Measurements from ENCODE around the gene ATP7A.
A peak's percentile ranks its signal among the peaks of the same experiment; 100 is the strongest.
"Not testable (repeated sequence)": the region's sequence is repeated elsewhere in the genome, so short reads cannot be mapped to it uniquely, and the experiment has no call there.

ATP7A gene

DNA sequence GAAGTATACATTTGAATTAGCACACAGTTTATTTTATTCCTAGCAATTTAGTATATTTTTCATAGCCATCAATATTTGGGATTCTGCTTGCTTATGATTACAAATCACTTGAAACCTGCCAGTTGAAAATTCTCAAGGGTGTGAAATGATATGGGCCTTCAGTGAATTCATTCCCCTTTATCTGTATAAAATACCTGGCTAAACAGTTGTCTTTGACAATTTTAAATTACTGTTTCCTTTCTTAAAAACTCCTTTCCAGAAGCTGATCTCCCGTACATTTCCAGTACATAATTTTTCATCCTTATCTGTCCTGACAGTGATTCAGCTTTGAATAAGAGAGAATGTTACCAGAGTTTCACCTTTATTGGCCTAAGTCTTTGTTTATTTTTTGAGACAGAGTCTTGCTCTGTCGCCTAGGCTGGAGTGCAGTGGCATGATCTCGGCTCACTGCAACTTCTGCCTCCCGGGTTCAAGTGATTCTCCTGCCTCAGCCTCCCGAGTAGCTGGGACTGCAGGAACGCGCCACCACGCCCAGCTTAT lies 13.9 kb downstream of the ATP7A start:
- H3K27ac Mint-ChIP-seq, result no peak overlapping the region
- no peak overlapping the region for H3K4me3 Mint-ChIP-seq
- no peaks in the 10 kb centered on the region for H3K4me1 Mint-ChIP-seq
- peaks cover 2% of the 10 kb centered on the region for H3K36me3 Mint-ChIP-seq
- no peaks in the 10 kb centered on the region for H3K9me3 Mint-ChIP-seq
- ATAC-seq (ENCODE audit: low read depth) (no peak), DNase-seq (ENCODE audit: low spot score in 2 of 2) (no peak)
- no peaks in the 10 kb centered on the region for H3K27me3 Mint-ChIP-seq

- DNase-seq (ENCODE audit: low spot score in 2 of 2) (no peak), ATAC-seq (ENCODE audit: low read depth) (no peak)
- H3K9me3 Mint-ChIP-seq, result no peaks in the 10 kb centered on the region
- H3K27me3 Mint-ChIP-seq, result no peaks in the 10 kb centered on the region
- H3K4me1 Mint-ChIP-seq, result no peaks in the 10 kb centered on the region
- H3K36me3 Mint-ChIP-seq, result peaks cover 2% of the 10 kb centered on the region
- no peak overlapping the region for H3K4me3 Mint-ChIP-seq
- H3K27ac Mint-ChIP-seq, result no peak overlapping the region
Observed at GRCh38 chrX:77925764-77926163, 15.3 kb downstream of the ATP7A start.

GRCh38 chrX:77930581-77930980 lies 20.1 kb downstream of the ATP7A start:
- Mint-ChIP-seq H3K27me3 (no peaks in the 10 kb centered on the region), H3K9me3 (no peaks in the 10 kb centered on the region), H3K4me1 (no peaks in the 10 kb centered on the region), H3K4me3 (no peak overlapping the region), H3K36me3 (no peaks in the 10 kb centered on the region), H3K27ac (no peak overlapping the region)
- peak; percentile 42 for ATAC-seq (ENCODE audit: low read depth)
- no peak for DNase-seq (ENCODE audit: low spot score in 2 of 2)

GRCh38 chrX:77935886-77936285 lies 25.4 kb downstream of the ATP7A start:
- ATAC-seq (ENCODE audit: low read depth), result no peak

GRCh38 chrX:77936299-77936698 lies 25.8 kb downstream of the ATP7A start:
- no peak for ATAC-seq (ENCODE audit: low read depth)
- Mint-ChIP-seq H3K36me3 (no peaks in the 10 kb centered on the region), H3K4me1 (peaks cover 2% of the 10 kb centered on the region), H3K27ac (no peak overlapping the region), H3K9me3 (no peaks in the 10 kb centered on the region), H3K27me3 (no peaks in the 10 kb centered on the region), H3K4me3 (no peak overlapping the region)
- DNase-seq (ENCODE audit: low spot score in 2 of 2), result no peak

More at GRCh38 chrX:77935886-77936285, 25.4 kb downstream of the ATP7A start:
- no peak overlapping the region for H3K4me3 Mint-ChIP-seq
- no peaks in the 10 kb centered on the region for H3K9me3 Mint-ChIP-seq
- no peaks in the 10 kb centered on the region for H3K36me3 Mint-ChIP-seq
- no peak overlapping the region for H3K27ac Mint-ChIP-seq
- no peak for DNase-seq (ENCODE audit: low spot score in 2 of 2)
- H3K27me3 Mint-ChIP-seq, result no peaks in the 10 kb centered on the region
- peaks cover 2% of the 10 kb centered on the region for H3K4me1 Mint-ChIP-seq

DNA sequence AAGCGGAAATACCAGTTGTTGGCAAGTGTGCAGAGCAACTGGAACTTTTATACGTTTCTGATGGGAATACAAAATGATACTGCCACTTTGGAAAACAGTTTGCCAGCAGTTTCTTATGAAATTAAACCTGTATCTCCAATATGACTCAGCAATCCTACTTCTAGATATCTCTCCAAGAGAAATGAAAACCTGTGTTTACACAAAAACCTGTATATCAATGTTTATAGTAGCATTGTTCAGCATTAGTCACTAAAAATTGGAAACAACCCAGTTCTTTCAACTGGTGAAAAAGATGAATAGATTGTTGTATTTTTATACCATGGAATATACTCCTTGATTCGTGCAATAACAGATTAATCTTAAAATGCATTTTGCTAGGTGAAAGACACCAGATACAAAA lies 26.8 kb downstream of the ATP7A start:
- H3K4me3 Mint-ChIP-seq, result no peak overlapping the region
- H3K36me3 Mint-ChIP-seq, result no peaks in the 10 kb centered on the region
- peaks cover 2% of the 10 kb centered on the region for H3K4me1 Mint-ChIP-seq

GRCh38 chrX:77938083-77938680 lies 27.7 kb downstream of the ATP7A start:
- ATAC-seq (ENCODE audit: low read depth) (no peak), DNase-seq (ENCODE audit: low spot score in 2 of 2) (no peak)
- peak overlapping the region; percentile 76 for H3K27ac Mint-ChIP-seq
- H3K36me3 Mint-ChIP-seq, result no peaks in the 10 kb centered on the region
- no peak overlapping the region for H3K4me3 Mint-ChIP-seq
- H3K9me3 Mint-ChIP-seq, result no peaks in the 10 kb centered on the region
- peaks cover 2% of the 10 kb centered on the region for H3K4me1 Mint-ChIP-seq
- no peaks in the 10 kb centered on the region for H3K27me3 Mint-ChIP-seq

More for the DNA sequence above, 26.8 kb downstream of the ATP7A start:
- Mint-ChIP-seq H3K27me3 (no peaks in the 10 kb centered on the region), H3K27ac (no peak overlapping the region), H3K9me3 (no peaks in the 10 kb centered on the region)
- no peak for ATAC-seq (ENCODE audit: low read depth)
- no peak for DNase-seq (ENCODE audit: low spot score in 2 of 2)

- H3K27ac Mint-ChIP-seq; H3K9me3 Mint-ChIP-seq; DNase-seq (ENCODE audit: low spot score in 2 of 2); H3K4me1 Mint-ChIP-seq; H3K36me3 Mint-ChIP-seq; H3K4me3 Mint-ChIP-seq; H3K27me3 Mint-ChIP-seq; ATAC-seq (ENCODE audit: low read depth): not testable (repeated sequence)
Observed at GRCh38 chrX:77945031-77945430, 34.5 kb downstream of the ATP7A start.

DNA sequence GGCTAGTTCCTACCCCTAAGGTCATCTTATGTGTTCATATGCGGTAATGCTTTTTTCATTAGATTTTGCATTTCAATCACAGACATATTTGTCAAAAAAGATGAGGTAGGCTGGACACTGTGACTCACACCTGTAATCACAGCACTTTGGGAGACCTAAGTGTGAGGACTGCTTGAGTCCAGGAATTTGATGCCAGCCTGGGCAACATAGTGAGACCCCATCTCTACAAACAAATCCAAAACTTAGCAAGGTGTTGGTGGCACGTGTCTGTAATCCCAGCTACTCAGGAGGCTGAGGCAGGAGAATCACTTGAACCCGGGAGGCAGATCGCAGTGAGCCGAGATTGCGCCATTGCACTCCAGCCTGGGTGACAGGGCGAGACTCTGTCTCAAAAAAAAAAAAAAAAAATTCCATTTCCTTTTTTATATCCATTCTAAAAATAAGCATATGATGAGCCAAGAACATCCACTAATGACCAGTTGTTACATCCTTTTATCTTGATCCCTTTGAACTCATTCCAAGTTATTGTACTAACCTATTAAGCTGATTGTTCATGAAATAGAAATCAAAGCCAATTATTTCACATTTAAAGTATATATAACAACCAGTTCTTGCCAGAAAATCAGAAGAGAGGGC lies 35.5 kb downstream of the ATP7A start:
- H3K27ac Mint-ChIP-seq, result no peak overlapping the region

GRCh38 chrX:77946571-77946970 lies 36.1 kb downstream of the ATP7A start:
- H3K4me3 Mint-ChIP-seq, result no peak overlapping the region
- H3K27me3 Mint-ChIP-seq, result no peaks in the 10 kb centered on the region
- DNase-seq (ENCODE audit: low spot score in 2 of 2) (no peak), ATAC-seq (ENCODE audit: low read depth) (no peak)
- peaks cover 1% of the 10 kb centered on the region for H3K36me3 Mint-ChIP-seq
- H3K9me3 Mint-ChIP-seq, result no peaks in the 10 kb centered on the region
- no peak overlapping the region for H3K27ac Mint-ChIP-seq
- H3K4me1 Mint-ChIP-seq, result no peaks in the 10 kb centered on the region

More for the DNA sequence above, 35.5 kb downstream of the ATP7A start:
- Mint-ChIP-seq H3K9me3 (no peaks in the 10 kb centered on the region), H3K36me3 (peaks cover 1% of the 10 kb centered on the region), H3K27me3 (no peaks in the 10 kb centered on the region), H3K4me1 (no peaks in the 10 kb centered on the region), H3K4me3 (no peak overlapping the region)
- ATAC-seq (ENCODE audit: low read depth) (no peak), DNase-seq (ENCODE audit: low spot score in 2 of 2) (no peak)

DNA sequence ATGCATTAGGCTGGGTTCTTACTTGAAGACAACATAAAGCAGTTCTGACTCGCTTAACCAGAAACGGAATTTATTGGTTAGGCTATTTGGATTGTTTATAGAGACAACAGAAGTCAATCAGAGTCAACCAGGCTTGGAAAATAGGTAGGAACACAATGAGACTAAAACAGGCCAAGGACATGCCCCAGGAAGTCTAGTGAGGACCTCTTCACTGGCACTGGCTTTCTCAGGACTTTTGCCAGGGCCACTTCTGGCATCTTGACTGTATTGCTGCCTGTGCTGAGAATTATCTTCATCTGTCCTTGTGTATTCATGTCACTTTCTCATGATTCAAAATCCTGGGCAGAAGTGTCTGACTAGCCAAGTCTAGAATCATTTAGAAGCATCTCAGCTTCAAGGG lies 39.3 kb downstream of the ATP7A start:
- no peak overlapping the region for H3K4me3 Mint-ChIP-seq
- H3K9me3 Mint-ChIP-seq, result no peaks in the 10 kb centered on the region
- DNase-seq (ENCODE audit: low spot score in 2 of 2), result no peak
- H3K4me1 Mint-ChIP-seq, result peaks cover 5% of the 10 kb centered on the region
- H3K27me3 Mint-ChIP-seq, result no peaks in the 10 kb centered on the region
- H3K27ac Mint-ChIP-seq, result no peak overlapping the region
- no peak for ATAC-seq (ENCODE audit: low read depth)
- peaks cover 1% of the 10 kb centered on the region for H3K36me3 Mint-ChIP-seq

DNA sequence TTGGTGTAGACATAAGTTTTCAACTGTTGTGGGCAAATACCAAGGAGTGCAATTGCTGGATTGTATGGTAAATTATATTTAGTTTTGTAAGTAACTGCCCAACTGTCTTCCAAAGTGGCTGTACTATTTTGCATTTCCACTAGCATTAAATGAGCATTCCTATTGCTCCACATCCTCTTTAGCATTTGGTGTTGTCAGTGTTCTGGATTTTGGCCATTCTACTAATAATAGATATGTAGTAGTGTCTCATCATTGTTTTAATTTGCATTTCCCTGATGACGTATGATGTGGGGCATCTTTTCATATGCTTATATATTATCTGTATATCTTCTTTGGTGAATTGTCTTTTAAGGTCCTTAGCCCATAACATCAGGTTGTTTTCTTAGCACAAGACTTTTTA lies 41.7 kb downstream of the ATP7A start:
- H3K27me3 Mint-ChIP-seq, result no peaks in the 10 kb centered on the region
- H3K27ac Mint-ChIP-seq, result no peak overlapping the region
- H3K36me3 Mint-ChIP-seq, result peaks cover 6% of the 10 kb centered on the region
- DNase-seq (ENCODE audit: low spot score in 2 of 2) (no peak), ATAC-seq (ENCODE audit: low read depth) (no peak)
- H3K9me3 Mint-ChIP-seq, result peaks cover 2% of the 10 kb centered on the region
- H3K4me1 Mint-ChIP-seq, result peaks cover 5% of the 10 kb centered on the region
- no peak overlapping the region for H3K4me3 Mint-ChIP-seq

GRCh38 chrX:77953302-77953701 lies 42.8 kb downstream of the ATP7A start:
- H3K9me3 Mint-ChIP-seq, result peaks cover 3% of the 10 kb centered on the region
- ATAC-seq (ENCODE audit: low read depth), result no peak
- peaks cover 9% of the 10 kb centered on the region for H3K4me1 Mint-ChIP-seq

DNA sequence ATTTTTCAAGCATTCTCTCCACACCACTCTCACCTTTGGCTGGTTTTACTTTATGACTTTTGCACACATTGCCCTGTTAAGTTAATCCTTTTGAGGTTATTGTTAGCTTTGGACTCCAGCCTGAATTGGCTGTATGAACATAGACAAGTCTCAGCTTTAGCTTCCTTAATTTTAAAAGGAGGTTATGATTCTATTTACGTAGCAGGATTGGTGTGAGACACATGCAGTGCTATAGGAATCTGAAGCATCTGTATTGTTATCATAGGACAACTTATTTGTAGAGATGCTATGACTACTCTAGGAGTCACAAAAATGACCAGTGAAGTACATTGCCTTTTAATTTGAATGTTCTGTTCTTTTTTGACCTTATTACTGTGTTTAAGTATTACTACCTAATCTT lies 43.2 kb downstream of the ATP7A start:
- H3K9me3 Mint-ChIP-seq, result peaks cover 3% of the 10 kb centered on the region
- H3K36me3 Mint-ChIP-seq, result peaks cover 6% of the 10 kb centered on the region
- DNase-seq (ENCODE audit: low spot score in 2 of 2) (no peak), ATAC-seq (ENCODE audit: low read depth) (no peak)
- no peak overlapping the region for H3K27ac Mint-ChIP-seq
- no peak overlapping the region for H3K4me3 Mint-ChIP-seq
- H3K27me3 Mint-ChIP-seq, result no peaks in the 10 kb centered on the region
- H3K4me1 Mint-ChIP-seq, result peaks cover 9% of the 10 kb centered on the region

More at GRCh38 chrX:77953302-77953701, 42.8 kb downstream of the ATP7A start:
- no peak for DNase-seq (ENCODE audit: low spot score in 2 of 2)
- no peak overlapping the region for H3K27ac Mint-ChIP-seq
- peaks cover 6% of the 10 kb centered on the region for H3K36me3 Mint-ChIP-seq
- no peak overlapping the region for H3K4me3 Mint-ChIP-seq
- no peaks in the 10 kb centered on the region for H3K27me3 Mint-ChIP-seq

- no peak overlapping the region for H3K27ac Mint-ChIP-seq
- ATAC-seq (ENCODE audit: low read depth), result no peak
- H3K4me3 Mint-ChIP-seq, result no peak overlapping the region
- DNase-seq (ENCODE audit: low spot score in 2 of 2), result no peak
- peaks cover 14% of the 10 kb centered on the region for H3K36me3 Mint-ChIP-seq
- no peaks in the 10 kb centered on the region for H3K27me3 Mint-ChIP-seq
- H3K9me3 Mint-ChIP-seq, result peaks cover 3% of the 10 kb centered on the region
- peaks cover 13% of the 10 kb centered on the region for H3K4me1 Mint-ChIP-seq
Observed at GRCh38 chrX:77960567-77960966, 50.1 kb downstream of the ATP7A start.

Measured in memory B cell (primary cell).